ENCODE results near the gene RAB13.

Gene RAB13

GRCh38 chr1:153978274-153978909 is 7.7 kb downstream of the RAB13 start:
- no peak for DNase-seq

GRCh38 chr1:153977250-153978240 is 8.6 kb downstream of the RAB13 start, which contains the start of gene JTB:
TSS of gene JTB (minus strand) at chr1:153977674. CDS start at chr1:153977252, 422 bp downstream.
- DNase-seq = peak in 55 of 56 donors; percentile 47 to 95 (median 81)

GRCh38 chr1:153976819-153977249 is 9.3 kb downstream of the RAB13 start:
- no peak for DNase-seq

- DNase-seq = no peak
Observed at GRCh38 chr1:153973525-153973924, 12.6 kb downstream of the RAB13 start.

GRCh38 chr1:153973071-153973470 is 13.1 kb downstream of the RAB13 start:
- no peak for DNase-seq

GRCh38 chr1:153970346-153970745 is 15.8 kb downstream of the RAB13 start:
- DNase-seq = no peak

GRCh38 chr1:153968972-153969371 is 17.2 kb downstream of the RAB13 start:
- no peak for DNase-seq

- no peak for DNase-seq
Observed at GRCh38 chr1:153968408-153968807, 17.7 kb downstream of the RAB13 start.

GRCh38 chr1:153968000-153968363 is 18.2 kb downstream of the RAB13 start:
- no peak for DNase-seq

GRCh38 chr1:153967107-153967999 is 18.8 kb downstream of the RAB13 start, which contains the start of gene CREB3L4:
TSS of gene CREB3L4 (plus strand) at chr1:153967902. CDS start at chr1:153968526, 624 bp downstream.
- DNase-seq = peak; percentile 52 to 96 (median 89)

GRCh38 chr1:153963850-153964331 is 22.2 kb downstream of the RAB13 start:
- DNase-seq = peak in 2 of 56 donors; percentile 50 to 51

- DNase-seq = peak; percentile 71 to 99 (median 95)
Observed at GRCh38 chr1:153963030-153963849, 22.9 kb downstream of the RAB13 start, which contains the start of gene SLC39A1. TSS of gene SLC39A1 (minus strand) at chr1:153963537. CDS start at chr1:153962715, 822 bp downstream.

- no peak for DNase-seq
Observed at GRCh38 chr1:153962088-153963029, 23.8 kb downstream of the RAB13 start.

GRCh38 chr1:153961421-153961820 is 24.7 kb downstream of the RAB13 start:
- DNase-seq = no peak

- DNase-seq = no peak
Observed at GRCh38 chr1:153960206-153960605, 25.9 kb downstream of the RAB13 start.

GRCh38 chr1:153959454-153959853 is 26.7 kb downstream of the RAB13 start:
- no peak for DNase-seq

- DNase-seq = no peak
Observed at GRCh38 chr1:153958961-153959260, 27.2 kb downstream of the RAB13 start.

- peak; percentile 77 to 100 (median 98) for DNase-seq
Observed at GRCh38 chr1:153958111-153958960, 27.8 kb downstream of the RAB13 start, which contains the start of gene CRTC2. TSS of gene CRTC2 (minus strand) at chr1:153958612. CDS start at chr1:153958497, 115 bp downstream.

Measured in nucleus accumbens (tissue), 56 donors.